PFSK-1 (cell line): ENCODE measurements around the gene TRPM3.

Source experiments
- FOXP2 ChIP-seq: optimal IDR thresholded peaks from 2 replicates; pipeline ENCODE3; 2011; ENCODE audit warnings: borderline replicate concordance, control low read depth, inconsistent platforms; ENCODE audit not compliant: insufficient read depth; ENCODE audit errors: extremely low read length, extremely low read depth
- POLR2AphosphoS5 ChIP-seq: IDR thresholded peaks from 2 replicates; pipeline ENCODE4 v1.6.1; 2012; ENCODE audit warnings: low read depth, mild to moderate bottlenecking, control low read depth, low read length, moderate library complexity
- REST ChIP-seq, 2 experiments: IDR thresholded peaks; 2 replicates each; pipeline versions ENCODE4 v1.6.1 to v1.8.0; 2011 to 2012; ENCODE audit warnings: low read depth in 2 of 2, low read length in 2 of 2, control low read depth in 1 of 2, inconsistent platforms in 1 of 2, mild to moderate bottlenecking in 1 of 2, moderate library complexity in 1 of 2; ENCODE audit not compliant: insufficient read depth in 1 of 2
- SIN3A ChIP-seq: IDR thresholded peaks from 2 replicates; pipeline ENCODE4 v1.6.1; 2012; ENCODE audit warnings: mild to moderate bottlenecking, low read length, moderate library complexity, borderline replicate concordance; ENCODE audit not compliant: insufficient read depth
- TAF1 ChIP-seq: IDR thresholded peaks from 2 replicates; pipeline ENCODE4 v1.6.1; 2012; ENCODE audit warnings: low read length, control low read depth, borderline replicate concordance; ENCODE audit not compliant: insufficient read depth

- TF ChIP-seq REST (IDR thresholded peaks at IDR 0.05; ENCODE audit: insufficient read depth in 1 of 2, low read depth in 2 of 2, low read length in 2 of 2) (no peak), SIN3A (no peak), POLR2AphosphoS5 (no peak), TAF1 (no peak), FOXP2 (no peak)
Measured at GRCh38 chr9:70613024-70613768, 508.2 kb downstream of the TRPM3 start.
